ENCODE data around the gene PARP9. TPM values are rescaled to one million over a fixed set of nuclear protein-coding genes. Genes with fewer than 3 reads are reported as not detected.

PARP9 gene
- total and polyA plus RNA-seq, 2 of the 8 experiments (the other 6 are each of a cell fraction or from before 2014, with no cell fraction given) = 3.7 to 4.5 TPM

GRCh38 chr3:122580470-122580869 is 16.4 kb upstream of the PARP9 start (continued):
- TF ChIP-seq SAP30 (IDR thresholded peaks at IDR 0.05; ENCODE audit: insufficient read depth, insufficient replicate concordance, low read length) = no peak
- no peak for TF ChIP-seq SUZ12 (IDR thresholded peaks at IDR 0.05; ENCODE audit: low read length)
- no peak for TF ChIP-seq E2F6 (IDR thresholded peaks at IDR 0.05)
- no peak for TF ChIP-seq SP4 (IDR thresholded peaks at IDR 0.05; ENCODE audit: low read length)
- TF ChIP-seq SIN3A (conservative IDR thresholded peaks at IDR 0.05 in 1 of 2, IDR thresholded peaks at IDR 0.05 in 1 of 2; ENCODE audit: low read depth in 1 of 2, low read length in 2 of 2) = no peak
- no peak for TF ChIP-seq HDAC6 (IDR thresholded peaks at IDR 0.05; ENCODE audit: low read depth, low read length)
